EH (cell line): ENCODE data around the gene FOXC2.

Source experiments
- DNase-seq: peaks from one replicate; pipeline ENCODE4 v3.0.0-alpha.2; 2015; ENCODE audit warnings: low read depth

FOXC2 gene

DNA sequence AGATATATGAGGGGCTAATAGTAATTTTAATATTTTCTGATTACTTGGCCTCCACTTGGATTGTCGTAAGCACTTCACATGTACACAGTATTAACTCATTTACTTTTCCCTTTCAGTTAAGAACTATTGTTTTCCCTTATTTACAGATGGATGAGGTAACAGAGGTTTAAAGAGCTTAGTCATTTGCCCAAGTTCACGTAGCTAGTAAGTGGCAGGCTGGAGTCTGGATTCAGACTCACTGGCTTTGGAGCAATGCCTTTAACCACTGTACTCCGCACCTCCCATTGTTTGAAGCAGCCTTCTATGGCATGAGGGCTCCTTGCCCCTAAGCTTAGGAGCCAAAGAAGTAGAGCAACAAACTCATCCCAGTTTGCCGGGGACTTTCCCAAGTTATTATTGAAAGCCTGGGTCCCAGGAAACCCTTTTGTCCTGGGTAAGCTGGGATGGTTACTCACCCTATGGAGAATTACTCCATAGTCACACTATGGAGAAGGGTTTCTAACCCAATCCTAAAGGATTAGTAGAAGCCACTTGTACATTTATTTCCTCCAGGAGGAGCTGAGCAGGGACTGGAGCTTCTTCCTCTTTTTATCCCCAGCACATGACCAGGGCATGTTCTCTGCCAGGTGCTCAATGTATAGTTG lies 24.0 kb downstream of the FOXC2 start:
- DNase-seq: peak; percentile 92

DNA sequence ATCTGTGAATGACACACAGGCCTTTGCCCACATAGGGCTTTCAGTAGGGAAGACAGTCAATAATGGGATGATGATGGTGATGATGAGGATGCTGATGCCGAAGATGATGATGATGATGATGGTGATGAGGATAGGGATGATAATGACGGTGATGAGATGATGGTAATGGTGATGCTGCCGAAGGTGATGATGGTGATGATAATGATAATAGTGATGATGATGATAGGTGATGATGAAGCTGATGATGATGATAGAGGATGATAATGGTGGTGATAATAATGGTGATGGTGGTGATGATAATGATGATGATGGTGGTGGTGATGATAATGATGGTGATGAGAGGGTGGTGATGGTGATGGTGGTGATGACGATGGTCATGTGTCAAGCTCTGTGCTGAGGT lies 24.6 kb downstream of the FOXC2 start:
- no peak for DNase-seq

DNA sequence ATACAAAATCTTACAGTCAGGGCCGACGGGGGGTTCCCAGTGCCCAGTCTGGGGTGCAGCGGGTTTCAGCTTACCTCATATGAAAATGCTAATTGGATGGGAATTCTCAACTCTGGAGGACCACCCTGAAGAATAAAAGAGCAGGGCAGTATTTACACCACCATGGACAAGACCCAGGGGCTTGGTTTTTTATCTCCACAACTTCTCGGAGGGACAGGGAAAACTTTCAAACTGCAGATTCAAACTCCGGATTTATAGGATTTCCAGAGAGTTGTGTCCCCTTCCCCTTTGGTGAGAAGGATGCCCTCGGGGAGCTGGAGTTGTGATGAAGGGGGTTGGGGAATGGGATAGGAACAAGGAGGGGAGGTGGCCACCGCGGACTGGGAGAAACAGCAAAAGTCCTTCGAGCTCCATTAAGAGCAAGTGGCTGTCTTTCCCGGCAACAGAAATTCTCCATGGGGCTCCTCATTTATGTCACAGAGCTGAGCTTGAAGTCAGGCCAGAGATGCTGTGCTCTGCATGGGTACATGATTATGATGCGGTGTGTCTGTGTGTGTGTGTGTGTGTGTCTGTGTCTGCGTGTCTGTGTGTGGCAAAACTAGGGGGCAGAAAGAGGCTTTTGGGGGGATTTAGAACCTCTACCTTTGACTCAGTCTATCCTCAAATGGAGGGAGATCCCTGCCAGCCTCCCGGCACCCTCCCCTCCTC lies 27.4 kb downstream of the FOXC2 start:
- no peak for DNase-seq

DNA sequence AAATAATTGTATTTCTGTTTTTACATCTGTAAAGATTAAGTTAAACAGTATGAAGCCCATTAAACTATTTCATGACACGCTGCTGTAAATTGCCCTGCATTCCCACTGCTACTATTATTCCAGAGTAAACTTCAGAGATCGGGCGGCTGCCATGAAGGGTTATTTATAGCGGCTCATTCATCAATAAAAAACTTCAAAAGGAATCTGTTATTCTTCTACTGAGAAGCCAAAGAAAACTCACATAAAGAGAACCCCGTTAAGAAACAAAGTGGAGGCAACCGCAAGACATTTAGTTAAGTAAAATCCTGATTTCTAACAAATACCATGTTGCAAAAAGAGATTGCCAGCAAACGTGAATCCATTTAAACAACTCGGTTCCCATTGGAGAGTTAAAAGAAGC lies 28.1 kb downstream of the FOXC2 start:
- peak; percentile 88 for DNase-seq

DNA sequence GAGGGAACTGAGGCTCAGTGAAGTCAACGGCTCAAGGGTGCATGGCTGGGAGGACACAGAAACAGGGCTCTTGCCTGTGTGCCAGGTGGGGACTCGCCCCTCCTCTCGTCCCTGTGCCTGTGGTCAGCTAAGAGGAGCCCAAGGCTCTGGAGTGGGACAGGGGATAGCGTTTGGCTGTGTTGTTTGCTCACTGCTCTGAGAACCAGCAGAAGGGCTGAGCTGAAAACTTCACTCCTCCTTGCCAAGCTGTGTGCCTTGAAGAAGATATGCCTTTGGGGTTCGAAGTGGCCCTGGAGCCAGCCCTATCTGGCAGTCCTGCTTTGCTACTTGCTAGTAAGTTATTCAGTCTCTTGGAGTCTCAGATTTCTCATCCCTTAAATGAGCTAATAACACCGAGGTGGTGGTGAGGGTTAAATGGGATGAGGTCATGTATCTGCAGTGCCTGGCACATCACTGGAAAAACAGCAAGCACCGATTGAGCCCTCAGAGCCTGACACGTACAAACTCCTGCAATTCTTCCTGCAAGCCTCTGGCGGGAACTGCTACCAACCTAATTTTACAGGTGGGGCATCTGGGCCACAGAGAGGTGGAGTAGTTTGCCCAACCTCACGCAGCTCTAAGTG lies 29.5 kb downstream of the FOXC2 start:
- peak; percentile 69 for DNase-seq

DNA sequence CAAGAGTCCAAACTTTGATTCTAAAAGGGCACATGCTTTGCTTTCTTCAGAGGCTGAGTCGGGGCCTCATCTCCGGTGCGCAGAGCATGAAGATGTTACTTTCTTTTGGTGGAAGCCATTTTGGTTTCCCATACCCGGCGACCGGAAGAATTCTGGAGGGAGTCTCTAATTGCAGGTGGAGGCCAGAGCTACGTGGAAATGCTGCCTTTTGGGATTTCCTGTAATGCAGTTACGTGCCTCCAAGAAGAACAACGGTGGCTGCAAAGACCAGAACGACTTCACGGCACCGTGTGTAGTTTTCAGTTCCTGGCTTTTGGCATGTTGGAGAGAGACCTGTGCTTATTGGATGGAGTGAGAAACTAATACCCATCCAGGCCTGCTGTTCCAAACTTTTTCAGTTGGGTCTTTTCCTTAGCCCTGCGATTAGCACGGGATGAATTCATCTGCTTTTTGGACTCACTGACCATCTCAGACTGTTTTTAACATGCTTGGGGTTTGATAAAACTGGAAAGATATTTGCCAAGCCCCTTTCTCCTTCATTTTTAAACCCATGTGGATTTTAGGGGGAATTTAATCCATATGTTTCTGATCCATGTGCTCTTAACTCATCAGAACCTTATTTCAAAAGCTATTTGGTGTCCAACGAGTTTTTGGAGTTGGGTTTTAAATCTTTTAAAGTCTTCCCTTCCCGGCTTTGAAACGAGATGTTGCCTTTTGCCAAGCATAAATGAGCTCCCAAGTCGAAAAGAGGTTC lies 30.7 kb downstream of the FOXC2 start:
- no peak for DNase-seq

DNA sequence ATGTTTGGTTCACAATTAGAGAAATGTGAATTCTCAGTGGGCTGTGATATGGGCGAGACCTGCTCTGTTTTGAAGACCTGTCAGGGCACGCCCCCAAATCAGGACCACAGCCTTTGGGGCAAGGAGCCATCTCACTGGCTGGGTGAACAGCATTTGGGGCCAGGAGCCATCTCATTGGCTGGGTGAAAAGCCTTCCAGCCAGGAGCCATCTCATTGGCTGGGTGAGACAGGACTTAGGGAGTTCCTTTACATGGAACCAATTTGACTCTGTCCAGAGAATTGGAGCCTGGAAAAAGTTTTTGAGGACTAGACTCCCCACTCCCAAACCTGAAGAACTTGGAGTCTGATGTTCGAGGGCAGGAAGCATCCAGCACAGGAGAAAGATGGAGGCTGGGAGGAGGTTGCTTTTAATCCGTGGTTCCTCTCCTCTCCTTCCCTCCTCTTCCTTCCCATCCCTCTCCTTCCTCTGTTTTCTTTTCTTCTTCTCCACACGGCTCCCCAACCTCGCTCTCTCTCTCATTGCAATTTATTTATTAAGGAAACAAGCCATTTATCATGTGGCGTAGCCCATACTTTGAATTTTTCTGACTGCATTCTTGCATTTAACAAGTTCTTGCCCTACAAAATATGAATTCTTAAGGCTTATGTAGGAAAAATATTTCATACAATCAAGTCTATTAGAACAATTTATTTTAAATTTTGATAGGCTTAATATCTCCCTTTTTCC lies 31.4 kb downstream of the FOXC2 start:
- DNase-seq: peak; percentile 68

DNA sequence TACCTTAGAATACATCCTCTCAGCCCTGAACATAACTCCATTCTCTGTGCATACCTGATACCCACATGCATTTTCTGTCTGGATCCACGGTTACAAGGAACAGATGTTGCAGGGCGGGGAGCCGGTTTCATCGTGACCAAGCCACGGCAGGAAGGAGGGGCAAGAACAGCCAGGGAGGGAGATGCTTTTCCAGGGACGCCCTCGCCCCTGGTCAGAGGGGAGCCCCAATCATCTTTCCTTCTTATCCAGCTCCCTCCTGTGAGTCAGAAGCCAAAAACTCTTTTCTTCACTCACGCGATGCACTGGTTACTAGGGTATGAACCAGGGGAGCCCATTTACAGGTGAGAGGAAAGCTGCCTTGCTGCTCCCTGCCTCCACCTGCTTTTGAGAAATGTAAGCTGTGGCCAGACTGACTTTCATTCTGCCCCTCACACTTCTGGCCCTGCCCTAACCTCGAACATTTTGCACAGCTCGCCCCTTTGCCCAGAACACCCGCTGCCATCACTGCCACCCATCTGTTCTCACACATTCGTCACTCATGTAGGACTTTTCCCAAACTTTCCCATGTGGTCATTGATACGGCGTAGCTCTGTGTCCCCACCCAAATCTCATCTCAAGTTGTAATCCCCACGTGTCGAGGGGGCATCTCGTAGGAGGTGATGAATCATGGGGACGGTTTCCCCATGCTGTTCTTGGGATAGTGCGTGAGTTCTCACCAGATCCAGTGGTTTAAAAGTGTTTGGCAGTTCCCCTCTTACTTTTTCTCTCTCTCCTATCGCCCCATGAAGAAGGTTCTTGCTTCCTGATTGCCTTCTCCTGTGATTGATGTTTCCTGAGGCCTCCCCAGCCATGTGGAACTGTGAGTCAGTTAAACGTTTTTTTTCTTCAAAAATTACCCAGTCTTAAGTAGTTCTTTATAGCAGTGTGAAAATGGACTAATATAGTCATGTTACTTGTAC lies 32.3 kb downstream of the FOXC2 start:
- DNase-seq: peak; percentile 80

DNA sequence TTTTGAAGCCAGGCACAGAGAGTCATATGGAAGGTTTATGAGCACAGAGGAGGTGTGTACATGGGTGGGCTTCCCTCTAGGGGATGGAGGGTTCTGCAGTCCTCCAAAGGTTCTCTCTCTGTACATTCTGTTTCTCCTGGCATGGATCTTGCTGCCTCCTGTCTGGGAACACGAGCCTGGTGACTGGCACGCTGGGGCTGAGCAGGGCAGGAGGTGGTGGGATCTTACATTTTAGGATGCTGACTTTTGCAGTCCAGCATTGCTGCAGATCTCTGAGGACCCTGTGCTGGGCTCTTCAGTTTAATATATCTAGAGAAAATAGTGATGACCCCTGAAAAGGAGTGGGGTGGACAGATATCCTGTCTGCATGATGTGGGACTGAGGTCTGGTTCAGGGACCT lies 34.7 kb downstream of the FOXC2 start:
- DNase-seq: no peak

DNA sequence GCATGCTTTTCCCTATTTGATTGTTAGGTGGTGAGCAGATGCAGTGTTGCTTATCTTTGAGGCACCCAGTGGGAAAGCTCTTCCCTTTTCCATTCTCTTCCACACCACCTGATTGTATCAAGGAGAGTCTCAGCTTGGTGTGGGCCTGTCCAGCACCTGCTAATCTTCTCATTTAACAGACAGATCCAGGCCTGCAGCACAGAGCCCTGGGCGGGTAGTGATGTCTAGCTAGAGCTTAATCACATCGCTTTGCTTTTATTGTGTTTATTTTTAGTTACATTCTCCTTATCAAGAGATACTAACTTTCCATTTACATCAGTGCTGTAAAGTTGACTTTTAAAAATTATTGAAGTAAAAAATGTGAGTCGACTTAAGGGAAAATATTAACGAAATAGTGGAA lies 35.9 kb downstream of the FOXC2 start:
- no peak for DNase-seq

DNA sequence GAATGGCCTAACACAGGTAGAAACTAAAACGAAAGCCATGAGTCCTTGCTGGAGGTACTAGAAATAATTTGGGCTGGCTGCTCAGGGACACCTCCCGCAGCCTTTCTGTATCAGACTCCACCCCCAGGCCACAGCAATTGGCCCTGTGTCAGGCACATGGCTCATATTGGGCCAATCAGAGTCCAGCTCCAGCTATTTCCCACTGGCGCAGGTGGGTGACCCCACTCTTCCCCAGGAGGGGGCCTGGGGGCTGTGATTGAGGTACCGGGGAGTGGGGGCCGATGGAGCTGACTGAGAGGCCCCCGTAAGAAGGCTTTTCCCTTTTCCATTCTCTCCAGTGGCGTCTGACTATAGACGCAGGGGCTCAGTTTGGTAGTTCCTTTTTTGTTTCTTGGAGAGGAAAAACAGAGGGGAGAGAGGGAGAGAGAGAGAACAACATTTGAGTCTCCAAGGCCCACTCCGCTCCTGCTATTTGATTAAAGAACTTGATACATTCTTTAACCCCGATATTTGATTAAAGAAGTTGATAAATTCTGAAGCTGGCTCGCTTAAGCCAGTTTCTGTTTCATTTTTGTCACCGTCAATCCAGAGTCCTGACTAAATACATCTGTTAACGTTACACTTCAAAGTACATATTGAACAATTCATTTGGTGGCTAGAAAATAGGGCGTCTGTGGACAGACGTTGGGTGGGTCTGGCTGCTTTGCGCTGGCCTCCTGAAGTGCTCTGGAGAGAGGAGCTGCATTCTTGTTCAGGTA lies 38.0 kb downstream of the FOXC2 start:
- DNase-seq: no peak

DNA sequence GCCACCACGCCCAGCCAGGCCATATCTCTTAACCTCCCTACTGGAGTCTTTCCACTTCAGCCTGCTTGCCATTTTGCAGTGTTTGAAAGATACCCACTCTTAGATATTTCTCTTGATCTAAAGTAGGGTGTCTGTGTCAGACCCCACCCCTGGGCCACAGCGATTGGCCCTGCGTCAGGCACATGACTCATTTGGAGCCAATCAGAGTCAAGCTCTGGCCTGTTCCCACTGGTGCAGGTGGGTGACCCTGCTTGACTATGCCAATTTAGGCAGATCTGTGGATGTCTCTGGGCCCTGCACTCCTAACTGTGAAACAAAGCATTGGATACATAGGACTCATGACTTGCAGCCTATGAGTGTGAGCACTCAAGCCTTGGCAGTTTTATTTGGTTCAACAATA lies 39.3 kb downstream of the FOXC2 start:
- DNase-seq: no peak

DNA sequence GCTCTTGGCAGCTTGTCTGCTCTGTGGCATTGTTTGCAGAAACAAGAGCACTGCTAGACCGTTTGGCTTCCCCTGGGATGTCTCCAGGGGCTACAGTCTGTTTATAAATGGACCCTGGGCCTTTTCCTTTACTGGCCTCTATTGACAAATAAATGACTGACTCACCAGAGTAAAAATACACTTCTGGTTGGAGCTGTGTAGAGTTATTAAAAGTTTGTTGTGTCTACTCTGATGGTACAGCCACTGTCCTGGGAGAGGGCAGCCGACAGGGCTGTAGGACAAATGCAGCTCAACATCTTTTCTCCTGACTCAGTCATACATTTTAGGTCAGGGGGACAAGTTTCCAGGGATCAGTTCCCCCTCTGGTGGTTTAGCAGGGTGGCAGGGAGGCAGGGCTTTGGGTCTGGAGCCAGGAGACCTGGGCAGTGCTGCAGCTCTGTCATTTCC lies 41.7 kb downstream of the FOXC2 start:
- peak; percentile 50 for DNase-seq

DNA sequence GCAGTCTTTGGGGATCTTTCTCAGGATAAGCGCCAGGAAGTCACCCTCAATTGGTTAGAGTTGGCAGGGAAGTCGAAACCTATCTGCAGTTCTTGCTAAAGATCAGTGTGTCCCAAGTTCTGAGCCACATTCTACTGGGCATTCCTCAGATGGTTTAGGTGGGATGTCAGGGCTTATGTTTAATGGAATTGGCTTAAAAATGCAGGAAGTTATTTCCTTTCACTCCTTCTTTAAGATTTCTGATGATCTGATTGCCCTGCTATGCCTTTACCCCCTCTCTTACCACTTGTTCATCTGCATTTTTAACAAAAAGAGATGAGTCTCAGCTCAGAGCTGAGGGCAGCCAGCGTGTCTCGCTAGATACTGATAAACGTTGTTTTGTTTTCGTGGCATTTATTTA lies 42.5 kb downstream of the FOXC2 start:
- DNase-seq: peak; percentile 98

DNA sequence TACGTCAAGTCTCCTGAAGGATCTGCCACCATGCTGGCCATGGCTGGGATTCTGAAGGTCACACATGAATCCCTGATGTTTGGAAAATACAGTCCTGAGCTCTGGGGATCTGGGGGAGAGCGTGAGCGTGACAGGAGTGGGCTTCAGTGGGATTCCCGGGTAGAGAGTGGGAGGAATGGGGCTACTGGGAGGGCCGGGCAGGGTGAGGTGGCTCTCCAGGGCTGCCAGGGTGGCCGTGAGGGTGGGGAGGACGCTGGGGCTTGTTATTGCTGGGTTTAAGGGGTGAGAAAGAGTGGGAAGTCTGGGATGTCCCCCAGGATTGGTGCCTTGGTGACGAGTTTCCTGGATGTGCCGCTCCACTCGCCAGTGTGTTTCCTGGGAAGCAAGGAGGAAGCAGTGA lies 43.0 kb downstream of the FOXC2 start:
- no peak for DNase-seq

DNA sequence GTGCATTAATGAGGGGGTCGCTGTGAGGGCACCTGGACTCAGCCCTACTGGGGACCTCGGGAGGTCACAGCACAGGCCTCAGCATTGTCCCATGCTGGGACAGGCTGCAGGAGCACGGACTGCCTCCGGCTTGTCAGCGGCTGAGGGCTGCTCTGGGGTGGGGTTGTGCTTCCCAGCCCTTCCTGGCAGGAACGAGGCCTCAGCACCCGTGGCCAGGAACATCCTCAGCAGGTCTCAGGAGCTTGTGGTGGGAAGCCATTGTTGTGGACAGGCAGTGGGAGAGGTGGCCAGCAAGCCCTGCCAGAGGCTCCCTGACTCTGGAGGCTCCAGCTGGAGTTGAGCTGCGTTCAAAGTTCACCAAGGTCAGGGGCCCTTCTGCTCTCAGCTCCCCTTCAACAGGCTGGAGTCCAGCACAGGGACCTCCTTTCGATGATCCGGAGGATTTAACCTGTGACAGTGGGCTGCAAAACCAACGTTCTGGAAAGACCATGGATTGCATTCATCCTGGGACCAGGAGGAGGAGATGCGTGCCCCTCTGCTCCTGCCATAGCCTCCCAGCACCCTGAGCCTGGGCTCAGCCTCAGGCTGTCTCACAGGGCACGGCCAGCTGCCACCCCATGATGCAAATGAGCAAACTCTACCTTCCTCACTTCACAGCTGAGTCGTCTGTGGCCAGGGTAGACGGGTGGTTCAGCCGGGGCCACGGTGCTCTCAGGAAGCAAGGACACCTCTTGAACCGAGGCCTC lies 44.3 kb downstream of the FOXC2 start:
- no peak for DNase-seq

DNA sequence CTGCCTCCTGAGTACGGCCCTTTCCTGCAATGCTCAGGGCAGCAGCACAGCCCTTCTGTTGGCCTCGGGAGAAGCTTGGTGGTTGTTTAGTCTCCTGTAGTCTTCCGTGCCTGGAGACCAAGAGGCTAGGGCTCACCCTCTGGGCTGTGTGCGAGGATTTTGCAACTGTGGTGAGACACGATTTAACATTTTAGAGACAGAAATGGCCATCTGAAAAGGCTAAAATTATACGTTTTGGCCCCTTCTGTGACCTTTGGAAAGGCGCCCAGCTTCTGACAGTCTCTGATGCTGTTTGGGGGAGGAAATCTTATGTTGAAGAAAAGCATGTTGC lies 44.9 kb downstream of the FOXC2 start:
- peak; percentile 74 for DNase-seq

DNA sequence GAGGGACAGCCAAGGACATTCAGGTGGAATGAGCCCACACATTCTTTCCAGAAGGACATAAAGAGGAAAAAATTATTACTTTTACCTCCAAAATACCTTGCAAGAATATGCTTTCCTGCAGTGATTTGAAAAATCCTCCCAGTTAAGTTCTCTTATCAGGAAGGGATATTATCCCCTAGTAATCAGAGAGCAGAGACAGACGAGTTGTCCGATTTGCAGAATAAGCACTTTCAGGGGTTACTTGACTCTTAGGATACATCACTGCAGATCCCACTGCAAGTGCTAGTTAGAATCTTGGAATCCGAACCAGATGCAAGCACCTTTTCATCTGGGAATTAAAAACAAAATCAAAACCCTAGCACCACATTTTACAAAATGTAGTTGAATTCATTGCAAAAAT lies 45.3 kb downstream of the FOXC2 start:
- no peak for DNase-seq

DNA sequence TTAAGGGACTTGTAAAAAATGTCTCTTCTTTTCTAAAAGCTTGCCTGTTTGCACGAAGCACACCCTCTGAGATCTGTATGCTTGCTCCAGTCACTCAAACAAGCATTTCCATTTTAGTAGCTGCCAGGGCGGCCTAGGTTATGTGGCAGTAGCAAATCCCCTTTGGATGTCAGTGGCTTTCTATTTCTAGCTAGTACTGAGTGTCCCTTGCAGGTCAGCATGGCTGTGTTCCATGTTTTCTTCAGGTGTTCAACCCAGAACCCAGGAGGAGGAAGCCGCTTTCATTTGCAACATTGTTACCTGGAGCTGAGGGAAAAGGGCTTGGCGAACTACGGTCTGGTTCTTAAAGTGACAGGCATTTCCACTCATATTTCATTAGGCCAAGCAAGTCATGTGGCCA lies 48.1 kb downstream of the FOXC2 start:
- no peak for DNase-seq

DNA sequence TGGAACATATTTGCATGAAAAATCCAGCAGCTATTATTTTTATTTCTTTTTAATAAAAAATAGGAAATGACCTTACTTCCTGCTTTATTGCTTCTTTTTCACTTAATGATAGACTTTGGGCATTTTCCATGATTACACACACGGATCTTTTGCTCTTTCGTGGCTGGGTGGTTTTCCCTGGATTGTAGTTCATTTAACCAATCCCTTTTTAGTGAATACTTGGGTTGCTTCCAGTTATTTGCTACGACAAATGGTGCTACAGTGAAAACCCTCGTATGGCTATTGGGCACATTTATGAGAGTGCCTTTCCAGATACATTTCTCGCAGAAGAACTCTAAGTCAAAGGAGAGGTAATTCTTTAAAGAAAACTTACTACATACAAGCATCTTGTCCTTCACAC lies 50.3 kb downstream of the FOXC2 start:
- no peak for DNase-seq
